Left lobe of liver (tissue), 2 donors: ENCODE measurements around the gene EDA. TPM values are rescaled to one million over a fixed set of nuclear protein-coding genes. Genes with fewer than 3 reads are reported as not detected.

ENCODE experiments used
- ATAC-seq: fragments of 200-7000 bp; cut with Tn5 transposase; one replicate; pipeline ENCODE4 v1.9.1; 2020; ENCODE audit warnings: mild to moderate bottlenecking, moderate library complexity
- DNase-seq: peaks from one replicate; pipeline ENCODE4 v3.0.0-alpha.2; 2020; ENCODE audit warnings: low spot score
- total RNA-seq: library from RNA; stranded (reverse); gene quantifications from one replicate; pipeline ENCODE4 v1.2.1, GENCODE V29; 2021
- donor health status: DM: no; HTN: no; CAD: no; lungs with moderate emphysema.
- donor health status: DM: no; HTN: yes; CAD: no.

EDA gene
- total RNA-seq, 1 donor from 2014 or later: 2.5 TPM

GRCh38 chrX:70016513-70016912 lies 400.6 kb downstream of the EDA start:
- no peak for DNase-seq
- no peak for ATAC-seq

- no peak for DNase-seq
- ATAC-seq: peak; percentile 58
Observed at GRCh38 chrX:70022616-70023015, 406.7 kb downstream of the EDA start.

GRCh38 chrX:70025464-70025863 lies 409.6 kb downstream of the EDA start:
- DNase-seq: no peak

GRCh38 chrX:70026112-70026850 lies 410.4 kb downstream of the EDA start:
- DNase-seq (no peak), ATAC-seq (no peak)

More at GRCh38 chrX:70025464-70025863, 409.6 kb downstream of the EDA start:
- no peak for ATAC-seq

- peak; percentile 31 for ATAC-seq
- DNase-seq: no peak
Observed at GRCh38 chrX:70026851-70027200, 410.9 kb downstream of the EDA start.

- DNase-seq: no peak
- ATAC-seq: no peak
Observed at GRCh38 chrX:70029863-70030262, 413.9 kb downstream of the EDA start.

GRCh38 chrX:70030301-70030767 lies 414.4 kb downstream of the EDA start:
- ATAC-seq (peak; percentile 93), DNase-seq (no peak)

- DNase-seq (no peak), ATAC-seq (no peak)
Observed at GRCh38 chrX:70032792-70033191, 416.9 kb downstream of the EDA start.

GRCh38 chrX:70033348-70034051 lies 417.6 kb downstream of the EDA start:
- ATAC-seq (peak; percentile 38), DNase-seq (no peak)

- ATAC-seq: no peak
- DNase-seq: no peak
Observed at GRCh38 chrX:70034646-70035045, 418.7 kb downstream of the EDA start.

GRCh38 chrX:70038515-70038914 lies 422.6 kb downstream of the EDA start:
- no peak for DNase-seq
- peak; percentile 34 for ATAC-seq

- no peak for ATAC-seq
- no peak for DNase-seq
Observed at GRCh38 chrX:70038951-70039350, 423.0 kb downstream of the EDA start.

GRCh38 chrX:70039758-70040157 lies 423.8 kb downstream of the EDA start:
- ATAC-seq (no peak), DNase-seq (no peak)

- ATAC-seq: no peak
- DNase-seq: no peak
Observed at GRCh38 chrX:70041993-70042392, 426.1 kb downstream of the EDA start.

- ATAC-seq (no peak), DNase-seq (no peak)
Observed at GRCh38 chrX:70042399-70043371, 426.8 kb downstream of the EDA start.

- ATAC-seq (no peak), DNase-seq (no peak)
Observed at GRCh38 chrX:70043685-70044084, 427.8 kb downstream of the EDA start.

GRCh38 chrX:70044541-70045245 lies 428.8 kb downstream of the EDA start:
- no peak for DNase-seq
- ATAC-seq: no peak

GRCh38 chrX:70046978-70047377 lies 431.1 kb downstream of the EDA start:
- ATAC-seq: no peak
- no peak for DNase-seq

GRCh38 chrX:70049406-70049805 lies 433.5 kb downstream of the EDA start:
- DNase-seq: no peak
- no peak for ATAC-seq

- ATAC-seq (no peak), DNase-seq (no peak)
Observed at GRCh38 chrX:70049925-70050324, 434.0 kb downstream of the EDA start, which contains the start of gene AWAT2. Gene AWAT2, minus strand, starts transcription at chrX:70049938. Its CDS starts 6 bp downstream, at chrX:70049932.
